ENCODE data around the gene HLA-DOB.

HLA-DOB gene

GRCh38 chr6:32794510-32794909 is 22.3 kb downstream of the HLA-DOB start:
- H2AFZ ChIP-seq (ENCODE audit: low read depth, low read length): no peak overlapping the region
- DNase-seq (no peak), ATAC-seq (ENCODE audit: insufficient read depth, low read depth) (no peak)
- H3K27ac ChIP-seq (ENCODE audit: low read length): no peak overlapping the region
- H3K4me2 ChIP-seq (ENCODE audit: insufficient read depth, low read length): no peak overlapping the region
- H3K9ac ChIP-seq (ENCODE audit: low read depth, low read length): no peak overlapping the region
- H3K27me3 ChIP-seq (ENCODE audit: insufficient read depth, low read length, poor library complexity): peaks cover 32% of the 10 kb centered on the region
- no peaks in the 10 kb centered on the region for H3K36me3 ChIP-seq (ENCODE audit: insufficient read depth, low read length)
- H3K4me1 ChIP-seq (ENCODE audit: insufficient read depth, low read length): peaks cover 5% of the 10 kb centered on the region
- no peak overlapping the region for H3K4me3 ChIP-seq (ENCODE audit: low read depth in 1 of 2, low read length in 2 of 2)
- TF ChIP-seq CTCF (IDR thresholded peaks at IDR 0.05; ENCODE audit: borderline replicate concordance, extremely low read depth, low read length, poor library complexity, severe bottlenecking) (no peak), EZH2 (IDR thresholded peaks at IDR 0.05; ENCODE audit: borderline replicate concordance, low read depth, low read length, severe bottlenecking) (peak; percentile 11)
- H4K20me1 ChIP-seq (ENCODE audit: insufficient read depth, low read length): no peaks in the 10 kb centered on the region
- no peaks in the 10 kb centered on the region for H3K9me3 ChIP-seq (ENCODE audit: insufficient read depth, low read length, severe bottlenecking)
- H3K79me2 ChIP-seq (ENCODE audit: insufficient read depth, low read length): no peaks in the 10 kb centered on the region

DNA sequence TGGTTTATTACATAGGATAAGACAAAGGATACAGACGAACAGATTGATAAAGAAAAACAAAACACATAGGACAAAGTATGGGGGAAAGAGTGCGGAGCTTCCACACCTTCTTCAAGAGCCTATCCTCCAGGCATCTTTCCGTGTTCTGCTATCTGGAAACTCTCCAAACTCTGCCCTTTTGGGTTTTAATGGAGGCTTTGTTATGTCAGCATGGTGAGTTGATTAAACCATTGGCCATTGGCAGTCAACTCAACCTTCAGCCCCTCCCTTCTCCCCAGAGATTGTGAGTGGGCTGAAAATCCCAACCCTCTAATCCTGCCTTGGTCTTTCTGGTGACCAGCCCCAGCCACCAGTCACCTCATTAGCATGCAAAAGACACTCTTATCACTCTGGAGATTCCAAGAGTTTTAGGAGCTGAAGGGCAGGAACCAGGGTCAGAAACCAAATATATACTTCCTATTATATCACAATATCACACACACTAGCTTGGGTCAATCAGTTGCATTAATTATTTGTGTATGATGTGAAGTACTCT is 23.8 kb downstream of the HLA-DOB start:
- DNase-seq (no peak), ATAC-seq (ENCODE audit: insufficient read depth, low read depth) (no peak)
- Histone ChIP-seq H3K79me2 (ENCODE audit: insufficient read depth, low read length) (no peaks in the 10 kb centered on the region), H3K36me3 (ENCODE audit: insufficient read depth, low read length) (no peaks in the 10 kb centered on the region), H3K4me3 (ENCODE audit: low read depth in 1 of 2, low read length in 2 of 2) (no peak overlapping the region), H3K4me2 (ENCODE audit: insufficient read depth, low read length) (no peak overlapping the region), H3K27me3 (ENCODE audit: insufficient read depth, low read length, poor library complexity) (peaks cover 32% of the 10 kb centered on the region), H3K9me3 (ENCODE audit: insufficient read depth, low read length, severe bottlenecking) (no peaks in the 10 kb centered on the region), H4K20me1 (ENCODE audit: insufficient read depth, low read length) (no peaks in the 10 kb centered on the region), H2AFZ (ENCODE audit: low read depth, low read length) (no peak overlapping the region), H3K4me1 (ENCODE audit: insufficient read depth, low read length) (peaks cover 5% of the 10 kb centered on the region), H3K9ac (ENCODE audit: low read depth, low read length) (no peak overlapping the region), H3K27ac (ENCODE audit: low read length) (no peak overlapping the region)
- no peak for TF ChIP-seq EZH2 (IDR thresholded peaks at IDR 0.05; ENCODE audit: borderline replicate concordance, low read depth, low read length, severe bottlenecking)
- no peak for TF ChIP-seq CTCF (IDR thresholded peaks at IDR 0.05; ENCODE audit: borderline replicate concordance, extremely low read depth, low read length, poor library complexity, severe bottlenecking)

DNA sequence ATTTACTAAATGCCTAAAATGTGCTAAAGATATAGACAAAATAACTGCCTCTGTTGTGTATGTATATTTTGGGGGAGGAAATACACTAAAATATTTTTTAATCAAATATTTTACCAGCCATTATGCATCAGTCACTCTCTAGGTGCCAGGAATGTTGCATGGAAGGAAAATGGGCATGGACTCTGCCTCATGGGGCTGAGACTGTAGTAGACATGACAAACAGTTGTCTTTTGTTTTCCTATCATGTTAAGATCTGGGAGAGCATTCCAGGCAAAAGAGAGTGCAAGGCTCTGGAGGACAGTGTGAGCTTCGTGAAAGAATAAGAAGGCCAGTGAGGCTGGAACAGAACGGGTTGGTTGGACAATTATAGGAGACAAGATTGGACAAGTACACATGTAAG is 26.5 kb downstream of the HLA-DOB start:
- DNase-seq: no peak
- Histone ChIP-seq H3K4me1 (ENCODE audit: insufficient read depth, low read length) (no peaks in the 10 kb centered on the region), H3K4me2 (ENCODE audit: insufficient read depth, low read length) (no peak overlapping the region), H3K27ac (ENCODE audit: low read length) (no peak overlapping the region), H3K79me2 (ENCODE audit: insufficient read depth, low read length) (no peaks in the 10 kb centered on the region), H3K36me3 (ENCODE audit: insufficient read depth, low read length) (no peaks in the 10 kb centered on the region), H3K4me3 (ENCODE audit: low read depth in 1 of 2, low read length in 2 of 2) (no peak overlapping the region), H4K20me1 (ENCODE audit: insufficient read depth, low read length) (no peaks in the 10 kb centered on the region), H3K9ac (ENCODE audit: low read depth, low read length) (no peak overlapping the region), H2AFZ (ENCODE audit: low read depth, low read length) (no peak overlapping the region), H3K9me3 (ENCODE audit: insufficient read depth, low read length, severe bottlenecking) (no peaks in the 10 kb centered on the region), H3K27me3 (ENCODE audit: insufficient read depth, low read length, poor library complexity) (peaks cover 41% of the 10 kb centered on the region)
- no peak for ATAC-seq (ENCODE audit: insufficient read depth, low read depth)
- TF ChIP-seq EZH2 (IDR thresholded peaks at IDR 0.05; ENCODE audit: borderline replicate concordance, low read depth, low read length, severe bottlenecking) (no peak), CTCF (IDR thresholded peaks at IDR 0.05; ENCODE audit: borderline replicate concordance, extremely low read depth, low read length, poor library complexity, severe bottlenecking) (no peak)
